ENCODE results near the gene IP6K1.
A peak's percentile ranks its signal among the peaks of the same experiment; 100 is the strongest.
"Not testable (repeated sequence)": the region's sequence is repeated elsewhere in the genome, so short reads cannot be mapped to it uniquely, and the experiment has no call there.

Gene IP6K1

DNA sequence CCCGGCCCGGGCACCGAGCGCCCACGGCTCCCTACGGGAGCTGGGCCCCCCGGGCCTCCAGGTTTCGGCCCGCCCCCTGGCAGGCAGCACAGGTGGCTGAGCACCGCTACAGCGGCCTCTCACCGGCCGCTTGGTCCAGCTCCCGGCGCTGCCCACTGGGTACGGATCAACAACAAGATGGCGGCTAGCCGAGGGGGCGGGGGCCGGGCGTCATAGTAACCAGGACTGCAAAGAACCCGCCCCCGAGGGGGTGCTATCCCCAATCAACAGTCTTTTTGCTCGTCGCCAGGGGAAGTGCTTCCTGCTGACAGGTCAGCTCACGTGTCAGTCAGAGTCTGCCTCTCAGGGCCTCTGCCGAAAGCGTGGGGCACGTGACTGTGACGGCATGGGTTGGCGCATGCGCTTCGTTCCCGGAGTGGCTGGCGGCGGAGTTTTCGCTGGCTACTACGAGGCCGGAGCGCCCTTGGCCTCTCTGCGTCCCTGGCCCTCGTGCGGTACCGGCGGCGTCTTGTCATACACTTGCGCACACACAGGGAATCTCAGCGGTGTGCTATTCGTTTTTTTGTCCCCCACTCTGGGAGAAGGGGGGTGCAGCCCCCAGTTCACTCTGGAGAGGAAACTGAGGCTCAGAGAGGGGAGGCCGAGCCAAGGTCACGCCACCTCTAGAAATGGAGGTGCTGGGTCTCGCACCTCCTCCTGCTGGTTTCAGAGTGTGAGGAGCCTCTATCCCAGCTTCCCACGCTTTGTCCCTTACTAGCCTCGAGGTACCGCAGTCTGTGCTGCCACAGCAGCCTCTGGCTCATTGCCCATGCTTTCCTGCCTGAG, at the start of gene IP6K1:
IP6K1 (minus strand) TSS at position 186 of the 825 bp plus-strand sequence. CDS start 38,502 bp downstream, outside the sequence.
- DNase-seq (ENCODE audit: low read depth): peak; percentile 100

DNA sequence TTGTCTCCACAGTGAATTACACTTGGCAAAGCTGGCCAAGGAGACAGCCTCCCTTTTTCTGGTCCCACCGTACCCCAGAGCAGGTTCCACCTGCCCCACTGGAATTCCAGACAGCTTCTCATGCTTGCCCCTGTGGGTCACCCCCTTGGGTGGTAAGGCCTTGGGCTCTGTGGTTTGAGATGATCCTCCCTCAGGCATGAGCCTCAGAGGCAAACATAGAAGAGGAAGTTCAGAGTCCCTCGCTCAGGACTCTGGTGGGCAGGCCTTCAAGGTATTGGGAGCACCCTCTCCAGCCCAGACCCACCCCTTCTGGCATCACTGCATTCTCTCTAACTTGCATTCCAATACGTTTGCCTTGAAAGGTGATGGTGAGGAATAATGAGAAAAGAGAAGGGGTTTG, 45.0 kb upstream of the IP6K1 start:
- no peak for DNase-seq (ENCODE audit: low read depth)

DNA sequence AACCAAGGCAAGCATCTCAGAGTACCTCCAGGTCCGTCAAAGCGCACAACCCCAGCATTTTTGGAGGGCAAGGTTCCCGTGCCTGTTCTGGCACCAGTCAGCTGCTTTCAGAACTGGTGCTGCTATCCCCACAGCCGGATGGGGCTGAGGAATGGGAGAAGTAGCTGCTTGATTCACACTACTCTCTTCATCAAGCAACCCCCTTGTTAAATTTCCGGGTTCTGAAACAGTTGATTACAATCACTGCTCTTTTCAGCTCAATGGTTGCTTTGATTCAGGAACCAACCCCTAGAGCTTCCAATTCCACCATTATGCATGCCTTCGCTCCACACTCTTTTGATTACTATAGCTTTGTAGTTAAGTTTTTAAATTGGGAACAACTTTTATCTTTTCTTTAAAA, 39.7 kb upstream of the IP6K1 start:
- DNase-seq (ENCODE audit: low read depth): no peak

DNA sequence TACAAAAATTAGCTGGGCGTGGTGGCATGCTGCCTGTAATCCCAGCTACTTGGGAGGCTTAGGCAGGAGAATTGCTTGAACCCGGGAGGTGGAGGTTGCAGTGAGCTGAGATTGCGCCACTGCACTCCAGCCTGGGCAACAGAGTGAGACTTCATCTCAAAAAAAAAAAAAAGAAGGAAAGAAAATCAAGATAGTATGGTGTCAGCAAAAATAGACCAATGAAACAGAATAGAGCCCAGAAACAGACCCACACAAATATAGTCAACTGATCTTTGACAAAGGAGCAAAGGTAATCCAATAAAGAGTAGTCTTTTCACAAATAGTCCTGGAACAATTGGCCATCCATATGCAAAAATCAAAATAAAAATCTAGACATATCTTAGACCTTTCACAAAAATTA, 36.8 kb upstream of the IP6K1 start:
- DNase-seq (ENCODE audit: low read depth): not testable (repeated sequence)

DNA sequence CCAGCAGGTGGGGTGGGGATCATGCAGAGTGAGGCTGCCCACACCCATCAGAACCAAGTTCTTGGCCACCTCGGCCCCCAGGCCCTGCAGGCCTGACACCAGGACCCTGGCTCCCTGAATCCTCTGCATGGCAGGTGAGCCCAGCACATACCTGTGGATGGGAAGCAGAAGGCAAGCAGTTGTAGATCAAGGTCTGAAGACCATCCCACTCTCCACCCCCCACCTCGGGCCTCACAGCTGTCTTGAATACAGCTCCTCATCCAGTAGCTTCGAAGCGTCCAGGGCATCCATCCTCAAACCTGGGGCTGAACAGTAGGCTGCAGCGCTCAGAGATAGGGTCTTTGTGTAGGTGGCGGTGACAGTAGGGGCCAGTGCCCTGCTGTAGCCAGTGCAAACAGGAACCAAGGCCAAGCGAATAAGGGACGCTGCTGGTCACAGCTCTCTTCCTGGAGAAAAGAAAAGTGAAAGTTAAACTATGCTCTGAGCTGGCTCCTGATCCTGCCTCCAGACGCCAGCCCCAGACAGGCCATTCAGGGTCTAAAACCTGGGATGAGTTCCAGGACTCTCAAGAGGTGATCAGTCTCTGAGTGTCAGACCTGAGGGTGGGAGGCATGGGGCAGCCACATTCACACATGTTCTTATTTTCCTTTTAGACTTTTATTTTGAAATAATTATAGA, 27.3 kb upstream of the IP6K1 start, which contains the start of gene UBA7:
UBA7 (minus strand) TSS at position 457 of the 678 bp plus-strand sequence; CDS start at position 291, 166 bp downstream.
- DNase-seq (ENCODE audit: low read depth): no peak

DNA sequence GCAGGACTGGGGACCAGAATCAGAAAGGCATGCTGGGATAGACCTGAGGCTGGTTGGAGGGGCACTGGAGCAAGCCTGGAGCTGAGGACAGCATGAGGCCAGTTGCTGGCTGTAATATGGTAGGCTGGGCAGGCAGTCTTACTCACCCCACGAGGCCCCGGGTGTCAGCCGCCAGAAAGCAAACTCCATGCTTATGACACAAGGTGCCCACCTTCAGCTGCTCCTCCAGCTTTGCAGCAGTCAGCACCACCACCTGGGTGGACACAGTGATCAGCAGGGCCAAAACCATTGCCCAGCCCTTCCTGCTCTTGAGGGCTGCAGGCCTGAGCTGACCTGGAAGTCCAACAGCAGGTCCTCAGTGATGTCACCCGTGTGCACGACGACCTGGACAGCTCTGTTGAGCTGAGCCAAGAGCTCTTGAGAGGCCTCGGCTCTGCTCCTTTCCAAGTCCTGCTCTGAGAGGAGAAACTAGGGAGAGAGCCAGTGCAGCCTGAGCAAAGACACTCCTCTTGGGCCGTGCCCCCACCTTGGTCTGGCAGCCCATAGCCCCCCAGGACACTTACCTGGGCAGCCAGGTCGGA, 26.7 kb upstream of the IP6K1 start:
- DNase-seq (ENCODE audit: low read depth): no peak

DNA sequence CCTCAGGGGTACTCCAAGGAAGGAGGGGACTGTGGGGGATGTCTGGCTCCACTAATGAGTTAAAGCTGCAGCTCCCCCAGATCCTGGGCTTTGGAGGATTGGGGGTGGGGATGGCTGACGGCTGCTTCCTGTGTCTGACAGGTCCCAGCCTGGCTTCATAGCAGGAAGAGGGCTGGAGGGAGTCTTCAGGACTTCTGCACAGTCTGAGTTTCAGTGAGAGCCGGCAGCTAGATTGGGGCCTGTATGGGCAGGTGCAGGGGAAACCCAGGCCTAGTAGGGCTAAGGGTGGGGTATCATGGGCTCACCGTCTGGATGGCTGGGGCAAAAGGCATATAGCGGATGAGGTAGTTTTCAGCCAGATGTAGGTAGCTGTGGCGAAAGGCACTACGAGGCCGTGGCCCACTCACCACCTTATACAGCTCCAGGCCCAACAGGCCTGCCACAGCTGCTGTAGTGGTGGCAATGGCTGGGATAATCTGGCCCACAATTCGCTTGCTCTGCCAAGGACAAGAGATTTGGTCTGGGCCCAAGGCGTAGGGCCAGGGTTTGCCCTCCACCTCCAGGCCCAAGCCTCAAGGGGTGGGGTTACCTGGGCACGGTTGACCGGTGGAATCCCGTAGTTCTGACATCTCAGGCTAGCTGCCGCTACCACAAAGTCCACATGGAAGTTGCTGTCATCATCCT, 21.2 kb upstream of the IP6K1 start:
- DNase-seq (ENCODE audit: low read depth): no peak

DNA sequence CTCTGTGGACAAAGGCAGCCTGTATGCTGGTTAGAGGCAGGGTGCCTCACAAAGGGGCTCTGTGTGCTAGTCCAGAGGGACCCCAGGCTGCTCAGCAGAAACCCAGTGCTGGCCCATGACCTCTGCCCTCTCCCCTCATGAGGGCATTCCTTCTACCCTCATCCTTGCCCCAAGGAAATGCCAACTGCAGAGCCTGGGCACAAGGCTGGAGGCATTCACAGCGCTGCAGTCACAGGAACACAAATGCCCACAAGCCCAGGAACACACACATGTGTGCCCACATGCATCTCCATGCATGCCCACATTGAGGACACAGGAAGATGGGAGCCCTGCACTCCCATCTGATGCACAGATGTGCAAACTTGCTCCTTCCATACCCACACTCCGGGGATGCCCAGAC, 20.5 kb upstream of the IP6K1 start:
- no peak for DNase-seq (ENCODE audit: low read depth)

DNA sequence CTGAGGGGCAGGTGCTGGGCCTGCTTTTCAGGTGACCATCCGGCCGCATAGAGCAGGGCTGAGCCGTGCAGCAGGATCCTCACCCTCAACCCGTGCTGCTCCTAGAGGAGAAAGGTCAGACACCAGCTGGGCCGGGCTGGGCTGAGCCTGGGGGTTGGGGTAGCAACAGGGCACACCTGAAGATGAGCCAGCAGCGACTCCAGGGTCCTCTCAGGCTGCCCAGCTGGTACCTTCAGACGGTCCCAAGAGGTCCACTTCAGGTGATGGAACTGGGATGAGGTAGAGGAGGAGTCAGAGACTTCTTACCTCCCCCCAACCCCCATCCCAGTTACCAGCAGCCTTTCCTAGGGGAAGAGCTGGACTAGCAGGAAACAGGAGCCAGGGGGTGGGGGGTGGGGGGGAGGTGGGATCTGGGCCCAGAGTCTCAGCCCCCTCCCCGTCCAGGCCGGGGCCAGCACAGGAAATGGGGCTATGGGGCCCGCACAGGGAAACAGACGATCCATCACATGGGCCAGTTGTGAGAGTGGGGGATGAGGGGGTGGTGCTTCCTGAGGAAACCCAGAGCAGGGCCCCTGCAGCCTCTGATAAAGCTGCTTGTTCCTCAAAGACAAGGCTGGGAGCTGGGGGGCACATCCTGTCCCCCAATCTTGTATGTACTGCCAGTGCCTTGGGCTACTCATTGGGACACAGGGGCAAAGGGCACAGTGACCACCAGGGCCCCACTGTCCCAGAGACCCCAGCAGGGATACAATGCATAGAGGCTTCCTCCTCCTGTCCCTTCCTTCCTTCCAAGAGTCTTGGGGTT, 19.8 kb upstream of the IP6K1 start:
- no peak for DNase-seq (ENCODE audit: low read depth)

DNA sequence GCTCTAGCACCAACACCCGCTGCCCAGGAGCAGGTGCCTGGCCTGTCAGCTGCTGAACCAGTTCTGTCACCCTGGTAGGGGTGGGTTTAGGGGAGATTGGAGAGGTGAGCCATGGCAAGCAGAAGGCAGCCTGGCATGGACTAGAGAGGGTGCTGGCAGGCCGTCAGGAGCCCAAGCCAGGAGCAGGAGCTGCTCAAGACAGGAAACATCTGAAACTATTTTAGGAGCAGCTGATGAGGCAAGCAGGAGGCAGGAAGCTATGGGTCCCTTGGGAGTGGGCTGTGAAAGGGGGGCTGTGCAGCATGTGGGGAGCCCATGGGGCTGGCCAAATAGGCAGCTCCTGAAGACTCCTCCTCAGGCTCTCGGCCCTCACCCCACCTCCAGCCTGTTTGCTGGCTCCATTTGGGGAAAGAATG, 19.0 kb upstream of the IP6K1 start:
- DNase-seq (ENCODE audit: low read depth): no peak

DNA sequence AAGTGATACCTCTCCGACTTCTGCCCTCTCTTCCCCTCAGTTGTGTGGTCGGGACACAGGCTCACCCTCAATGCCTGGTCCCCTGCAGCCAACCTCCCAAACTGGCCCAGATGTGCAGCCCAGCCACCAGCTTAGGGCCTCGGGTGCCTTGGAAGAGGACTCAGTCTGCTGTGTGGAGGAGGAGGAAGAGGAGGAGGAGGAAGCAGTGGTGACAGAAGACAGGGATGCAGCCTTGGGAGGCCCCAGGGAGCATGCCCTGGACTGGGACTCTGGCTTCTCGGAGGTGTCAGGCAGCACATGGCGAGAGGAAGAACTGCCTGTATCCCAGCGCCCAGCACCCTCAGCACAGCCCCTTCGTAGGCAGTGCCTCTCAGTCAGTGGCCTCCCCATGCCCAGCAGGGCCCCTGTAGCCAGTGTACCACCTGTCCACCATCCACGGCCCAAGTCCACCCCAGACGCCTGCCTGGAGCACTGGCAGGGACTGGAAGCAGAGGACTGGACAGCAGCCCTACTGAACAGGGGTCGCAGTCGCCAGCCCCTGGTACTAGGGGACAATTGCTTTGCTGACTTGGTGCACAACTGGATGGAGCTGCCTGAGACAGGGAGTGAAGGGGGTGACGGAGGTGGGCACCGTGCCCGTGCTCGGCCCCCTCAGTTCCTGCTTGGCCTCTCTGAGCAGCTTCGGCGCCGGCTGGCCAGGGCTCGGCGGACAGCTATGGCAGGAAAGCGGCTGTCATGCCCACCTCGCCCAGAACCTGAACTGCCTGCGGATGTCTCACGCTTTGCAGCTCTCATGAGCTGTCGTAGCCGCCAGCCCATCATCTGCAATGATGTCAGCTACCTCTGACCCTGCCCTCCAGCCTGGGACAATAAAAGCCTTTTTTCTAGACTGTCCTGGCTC, 18.0 kb upstream of the IP6K1 start:
- DNase-seq (ENCODE audit: low read depth): no peak

DNA sequence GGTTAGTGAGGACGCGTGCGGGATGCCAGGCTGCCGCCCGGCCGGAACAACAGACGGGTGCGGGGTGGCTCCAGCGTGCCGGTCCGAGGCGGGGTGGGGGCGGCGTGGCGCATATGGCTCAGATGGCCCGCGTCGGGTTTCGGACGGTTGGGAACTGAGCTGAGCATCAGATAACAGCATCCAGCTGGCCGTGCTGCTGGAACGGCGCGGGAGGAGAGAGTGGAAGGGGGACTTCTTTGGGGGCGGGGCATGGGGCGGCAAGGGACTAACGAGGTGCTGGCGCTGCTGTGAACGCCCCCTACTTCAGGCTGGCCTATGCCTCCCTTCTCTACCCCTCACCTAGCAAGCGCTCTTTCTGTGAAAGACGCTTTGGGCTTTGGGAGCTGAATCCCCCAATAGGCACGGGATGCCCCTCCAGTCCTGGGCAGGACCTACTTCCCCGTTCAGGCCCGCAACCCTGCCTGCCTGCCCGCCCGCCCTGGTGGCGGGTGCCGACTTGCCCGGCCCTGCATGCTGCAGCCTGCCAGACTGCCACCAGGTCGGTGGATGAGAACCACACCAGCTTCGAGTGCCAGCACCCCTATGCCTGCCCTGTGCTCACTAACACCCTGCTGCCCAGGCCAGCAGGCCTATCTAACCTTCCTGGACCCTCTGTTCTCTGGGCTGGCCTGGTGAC, 17.3 kb upstream of the IP6K1 start:
- no peak for DNase-seq (ENCODE audit: low read depth)

DNA sequence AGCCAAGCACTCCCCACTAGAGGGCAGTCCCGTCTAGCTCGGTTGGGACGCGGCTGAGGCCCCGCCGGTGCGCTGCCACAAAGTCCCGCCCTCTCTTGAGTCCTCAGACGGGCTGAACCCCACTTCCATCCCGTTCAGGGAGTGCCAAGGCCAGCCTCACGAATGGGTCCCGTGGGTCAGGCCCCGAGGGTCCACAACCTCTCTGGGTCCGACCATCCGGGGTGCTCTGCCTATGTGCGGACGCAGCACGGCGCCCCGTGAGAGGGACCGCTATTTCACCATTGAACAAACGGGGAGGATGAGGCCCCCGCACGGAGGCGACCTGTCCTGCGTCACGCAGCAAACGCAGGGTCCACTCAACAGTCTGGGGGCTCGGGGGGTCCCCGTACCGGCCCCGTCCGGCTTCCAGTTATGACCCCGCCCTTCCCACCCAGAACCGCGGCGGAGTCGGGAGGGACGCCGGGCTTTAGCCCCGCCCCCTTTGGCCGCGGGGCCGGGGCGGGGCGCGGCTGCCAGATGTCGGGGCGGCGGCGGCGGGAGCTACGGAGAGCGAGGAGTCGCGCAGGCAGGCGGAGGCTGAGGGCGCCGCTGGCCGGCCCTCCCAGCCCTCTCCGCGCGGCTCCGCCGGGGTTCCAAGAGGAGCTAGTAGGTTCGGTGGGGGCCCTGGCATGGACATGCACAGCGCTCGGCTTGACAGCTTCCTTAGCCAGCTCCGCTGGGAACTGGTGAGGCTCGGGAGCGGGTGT, 16.6 kb upstream of the IP6K1 start, which contains the start of gene INKA1:
INKA1 (plus strand) TSS at position 543 of the 746 bp plus-strand sequence; CDS start at position 675, 132 bp downstream.
- peak; percentile 36 for DNase-seq (ENCODE audit: low read depth)

DNA sequence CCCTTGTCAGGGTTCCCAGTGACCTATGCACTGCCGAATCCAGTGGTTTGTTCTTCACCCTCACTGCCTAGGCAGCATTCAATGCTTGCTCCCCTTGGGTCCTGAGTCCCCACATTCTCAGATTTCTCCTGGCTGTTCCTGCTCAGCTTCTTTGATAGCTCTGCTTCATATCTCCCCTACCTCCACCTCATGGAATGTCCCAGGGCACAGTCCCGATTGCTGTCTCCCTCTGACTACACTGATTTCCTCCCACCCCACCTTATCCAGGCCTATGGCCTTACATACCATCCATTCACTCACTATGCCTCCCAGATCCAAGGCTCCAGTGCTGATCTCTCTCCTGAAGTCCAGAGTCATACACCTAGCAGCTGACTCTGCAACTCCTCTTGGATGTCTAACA, 14.8 kb upstream of the IP6K1 start:
- DNase-seq (ENCODE audit: low read depth): no peak

DNA sequence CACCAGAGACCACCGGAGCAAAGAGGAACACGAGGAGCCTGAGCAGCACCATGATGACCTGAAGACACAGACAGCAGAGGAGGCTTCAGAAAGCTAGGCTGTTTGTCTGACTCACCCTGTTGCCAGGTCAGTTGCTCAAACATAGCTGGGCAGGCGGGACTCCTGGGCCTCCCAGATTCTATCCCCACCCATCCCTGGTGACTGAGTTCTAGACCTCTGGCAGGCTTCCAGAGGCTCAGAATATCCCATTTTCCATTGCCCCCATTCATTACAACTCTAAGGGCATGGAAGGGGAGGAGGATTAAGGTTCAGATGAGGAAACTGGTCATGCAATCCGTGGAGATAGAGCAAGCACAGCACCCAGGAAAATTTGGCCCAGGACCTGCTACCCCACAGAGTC, 13.4 kb upstream of the IP6K1 start, which contains the start of gene CDHR4:
CDHR4 (minus strand) TSS at position 113 of the 400 bp plus-strand sequence; CDS start at position 52, 61 bp downstream.
- DNase-seq (ENCODE audit: low read depth): no peak

DNA sequence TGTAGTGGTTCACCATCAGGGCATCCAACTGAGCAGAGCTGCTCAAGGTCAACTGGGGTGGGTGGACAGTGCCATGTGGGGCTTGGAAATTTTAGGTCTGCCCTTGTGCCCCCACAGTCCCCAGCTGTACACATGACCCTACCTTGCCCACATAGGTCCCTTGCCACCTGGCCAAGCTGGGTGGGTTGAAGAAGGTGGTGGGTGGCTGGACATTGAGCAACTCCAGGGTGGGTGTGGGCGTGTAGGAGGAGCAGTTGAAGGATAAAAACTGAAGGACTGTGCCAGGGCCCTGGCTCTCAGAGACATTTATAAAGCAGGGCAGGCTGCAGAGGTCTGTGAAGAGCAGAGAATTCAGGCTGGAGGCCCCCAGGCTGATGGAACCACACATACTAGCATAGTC, 12.8 kb upstream of the IP6K1 start:
- DNase-seq (ENCODE audit: low read depth): no peak

DNA sequence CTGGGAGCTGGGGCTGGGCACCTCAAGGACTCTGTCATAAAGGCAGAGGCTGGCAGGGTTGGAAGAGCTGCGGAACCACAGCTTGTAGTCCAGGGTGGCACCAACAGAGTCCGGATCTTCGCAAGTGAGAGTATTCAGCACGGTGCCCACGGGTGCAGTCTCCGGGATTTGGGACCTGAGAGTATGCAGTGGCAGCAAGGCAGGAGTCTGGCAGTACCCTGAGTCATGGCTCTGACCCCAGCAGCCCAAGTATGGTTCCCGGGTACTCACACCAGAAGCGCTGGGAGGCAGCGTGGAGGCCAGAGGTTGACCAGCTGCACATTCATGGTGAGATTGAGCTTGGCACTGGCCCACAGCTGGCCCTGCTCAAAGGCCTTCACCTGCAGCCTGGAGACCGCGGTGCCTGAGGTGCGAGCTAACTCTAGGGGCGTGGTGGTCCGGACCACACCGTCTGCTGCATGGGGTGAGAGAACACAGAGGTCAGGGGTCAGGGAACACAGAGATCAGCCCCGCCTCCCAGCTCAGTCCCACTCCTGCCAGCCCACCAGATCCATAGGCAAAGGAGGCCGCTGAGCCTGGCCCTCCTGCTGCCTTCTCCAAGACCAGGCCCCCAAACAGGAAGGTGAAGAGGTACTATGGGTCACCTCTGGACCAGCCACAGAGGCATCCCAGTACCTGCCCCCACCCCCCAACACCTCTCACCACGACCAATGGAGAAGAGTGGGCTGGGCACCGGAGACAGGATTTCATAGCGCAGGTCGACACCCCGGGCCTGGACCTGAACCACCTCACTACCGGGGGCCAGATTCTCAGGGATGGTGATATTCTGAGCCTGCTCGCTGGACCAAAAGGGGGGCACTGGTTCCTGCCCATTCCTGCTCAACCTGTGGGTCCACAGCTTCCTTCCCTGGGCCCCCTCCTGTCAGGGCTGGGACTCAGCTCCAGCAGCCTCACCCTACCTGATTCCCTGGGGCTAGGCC, 8.9 kb upstream of the IP6K1 start:
- DNase-seq (ENCODE audit: low read depth): no peak

DNA sequence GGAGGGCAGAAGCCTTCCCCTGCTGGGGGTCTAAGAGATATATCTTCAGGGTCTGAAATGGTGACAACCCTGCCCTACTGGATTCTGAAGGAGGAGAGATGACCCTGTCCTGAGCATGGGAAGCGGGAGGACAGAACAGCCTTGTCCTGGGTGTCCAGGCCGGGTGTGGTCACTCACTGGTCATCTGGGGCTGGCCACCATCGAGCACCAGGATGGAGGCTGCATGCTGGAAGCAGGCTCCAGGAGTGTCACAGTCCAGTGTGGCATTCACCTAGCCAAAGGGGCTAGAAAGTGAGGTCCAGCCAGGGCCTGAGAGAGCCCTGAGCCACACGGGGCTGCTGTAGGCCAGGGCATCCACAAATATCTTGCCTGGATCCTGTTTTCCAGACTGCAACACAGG, 8.1 kb upstream of the IP6K1 start:
- DNase-seq (ENCODE audit: low read depth): no peak

Data from non-pigmented ciliary epithelial cell (primary cell).